Stimulated activated naive CD4-positive, alpha-beta T cell (primary cell): Measurements from ENCODE around the gene PTPRE.
"Not testable (repeated sequence)": the region's sequence is repeated elsewhere in the genome, so short reads cannot be mapped to it uniquely, and the experiment has no call there.

Source experiments
- DNase-seq, 6 experiments: peaks; one replicate each; lab custom pipeline; 2025; lab: John Stamatoyannopoulos, UW

The PTPRE gene

GRCh38 chr10:128072941-128073645 lies 166.2 kb downstream of the PTPRE start:
- no peak for DNase-seq

- DNase-seq: no peak
Observed at GRCh38 chr10:128073890-128074289, 167.0 kb downstream of the PTPRE start.

- no peak for DNase-seq
Observed at GRCh38 chr10:128074589-128074988, 167.7 kb downstream of the PTPRE start.

GRCh38 chr10:128077155-128077875 lies 170.4 kb downstream of the PTPRE start:
- no peak for DNase-seq

- DNase-seq: peak in 4 of 6 experiments; percentile 13 to 32 (median 18)
Observed at GRCh38 chr10:128078136-128078969, 171.4 kb downstream of the PTPRE start.

- no peak for DNase-seq
Observed at GRCh38 chr10:128080231-128080630, 173.3 kb downstream of the PTPRE start.

GRCh38 chr10:128080641-128081040 lies 173.7 kb downstream of the PTPRE start:
- DNase-seq: no peak

GRCh38 chr10:128081222-128081621 lies 174.3 kb downstream of the PTPRE start:
- no peak for DNase-seq

- no peak for DNase-seq
Observed at GRCh38 chr10:128081720-128082119, 174.8 kb downstream of the PTPRE start.

GRCh38 chr10:128083191-128083895 lies 176.4 kb downstream of the PTPRE start:
- DNase-seq: no peak

GRCh38 chr10:128084364-128084763 lies 177.5 kb downstream of the PTPRE start:
- DNase-seq: no peak

GRCh38 chr10:128084991-128085390 lies 178.1 kb downstream of the PTPRE start:
- DNase-seq: no peak

- DNase-seq: no peak
Observed at GRCh38 chr10:128086003-128086863, 179.3 kb downstream of the PTPRE start.

- DNase-seq: no peak
Observed at GRCh38 chr10:128087146-128087883, 180.4 kb downstream of the PTPRE start.

- DNase-seq: no peak
Observed at GRCh38 chr10:128087884-128088709, 181.2 kb downstream of the PTPRE start.

- no peak for DNase-seq
Observed at GRCh38 chr10:128091636-128092210, 184.8 kb downstream of the PTPRE start.

- no peak for DNase-seq
Observed at GRCh38 chr10:128092454-128092853, 185.6 kb downstream of the PTPRE start.

GRCh38 chr10:128094596-128094995 lies 187.7 kb downstream of the PTPRE start:
- DNase-seq: not testable (repeated sequence)
